B cell (primary cell): ENCODE data around the gene FIBCD1. TPM values are rescaled to one million over a fixed set of nuclear protein-coding genes. Genes with fewer than 3 reads are reported as not detected.

ENCODE experiments used
- ATAC-seq: fragments of 200-7000 bp; cut with Tn5 transposase; one replicate; pipeline ENCODE4 v1.10.0; 2021; ENCODE audit warnings: low read depth, mild to moderate bottlenecking, moderate number of reproducible peaks, moderate library complexity
- CTCF ChIA-PET: fragments of 350-600 bp; sonication (Branson Sonifier 250); formaldehyde crosslinking; loops from one replicate; lab custom pipeline; 2021; ENCODE audit warnings: antibody characterized with exemption, inconsistent platforms; lab: Charles Lee
- POLR2A ChIA-PET: fragments of 350-600 bp; sonication (Branson Sonifier 250); formaldehyde crosslinking; loops from one replicate; lab custom pipeline; 2021; ENCODE audit warnings: antibody characterized with exemption; lab: Charles Lee
- DNase-seq: peaks from one replicate; pipeline ENCODE4 v3.0.0; 2013
- H2AFZ ChIP-seq: 2 replicates; pipeline ENCODE4 v1.6.1; 2012; ENCODE audit warnings: mild to moderate bottlenecking, low read depth, low read length; ENCODE audit not compliant: insufficient read depth, poor library complexity, severe bottlenecking
- H3K27ac ChIP-seq, 2 donors: 1 replicate in 1 of 2; 2 replicates in 1 of 2; pipeline ENCODE4 v1.5.1; 2012 to 2013; ENCODE audit warnings: low read length in 2 of 2, mild to moderate bottlenecking in 2 of 2, moderate library complexity in 1 of 2
- H3K27me3 ChIP-seq, 4 experiments: fragments of 200-600 bp in 1 of 4; sonication (generic) in 1 of 4; replicated peaks in 1 of 4; 1 replicate in 2 of 4; 2 replicates in 2 of 4; pipeline versions ENCODE4 v1.6.1 to v1.7.0; 2013 to 2016; ENCODE audit warnings: low read length in 3 of 4, mild to moderate bottlenecking in 2 of 4, mixed read lengths in 1 of 4, moderate library complexity in 1 of 4; ENCODE audit not compliant: insufficient read depth in 4 of 4, control insufficient read depth in 3 of 4; ENCODE audit errors: control extremely low read depth in 1 of 4
- H3K36me3 ChIP-seq, 2 experiments: replicated peaks in 1 of 2; 1 replicate in 1 of 2; 2 replicates in 1 of 2; pipeline versions ENCODE4 v1.6.1 to v1.7.1; 2013; ENCODE audit warnings: low read length in 1 of 2; ENCODE audit not compliant: insufficient read depth in 2 of 2, control insufficient read depth in 1 of 2; ENCODE audit errors: control extremely low read depth in 1 of 2, extremely low read depth in 1 of 2
- H3K4me1 ChIP-seq, 2 donors: fragments of 200-600 bp in 1 of 2; sonication (generic) in 1 of 2; 1 replicate in 1 of 2; 2 replicates in 1 of 2; pipeline versions ENCODE4 v1.5.1 to v1.6.1; 2013 to 2017; ENCODE audit warnings: low read length in 2 of 2; ENCODE audit not compliant: control insufficient read depth in 2 of 2, insufficient read depth in 2 of 2
- H3K4me2 ChIP-seq: replicated peaks from 2 replicates; pipeline ENCODE3; 2012; ENCODE audit warnings: mild to moderate bottlenecking, low read depth, low read length; ENCODE audit not compliant: poor library complexity, severe bottlenecking
- H3K4me3 ChIP-seq, 5 experiments: fragments of 200-600 bp in 1 of 5; sonication (generic) in 1 of 5; 1 replicate in 3 of 5; 2 replicates in 2 of 5; pipeline versions ENCODE4 v1.5.1 to v1.7.0; 2011 to 2016; ENCODE audit warnings: low read length in 4 of 5, mild to moderate bottlenecking in 4 of 5, low read depth in 2 of 5, control low read depth in 1 of 5, moderate library complexity in 1 of 5; ENCODE audit not compliant: insufficient read depth in 1 of 5; ENCODE audit errors: control extremely low read depth in 1 of 5, extremely low read depth in 1 of 5
- H3K79me2 ChIP-seq: fragments of 200-600 bp; sonication (generic); one replicate; pipeline ENCODE4 v1.6.0; 2016; ENCODE audit warnings: low read length; ENCODE audit not compliant: control insufficient read depth, insufficient read depth
- H3K9ac ChIP-seq: fragments of 200-600 bp; sonication (generic); 2 replicates; pipeline ENCODE4 v1.6.1; 2017; ENCODE audit warnings: mild to moderate bottlenecking, low read length, moderate library complexity
- H3K9me3 ChIP-seq, 3 donors: one replicate each; pipeline versions ENCODE4 v1.6.1 to v1.7.1; 2013; ENCODE audit warnings: low read length in 2 of 3; ENCODE audit not compliant: control insufficient read depth in 2 of 3, insufficient read depth in 1 of 3; ENCODE audit errors: control extremely low read depth in 1 of 3
- H4K20me1 ChIP-seq: 2 replicates; pipeline ENCODE4 v1.6.0; 2012; ENCODE audit warnings: mild to moderate bottlenecking, low read length; ENCODE audit not compliant: insufficient read depth, control insufficient read depth, poor library complexity, severe bottlenecking
- H3K27ac Mint-ChIP-seq: one replicate; pipeline ENCODE4 v1.8.0; 2021; ENCODE audit warnings: mixed read lengths
- H3K27me3 Mint-ChIP-seq: one replicate; pipeline ENCODE4 v1.8.0; 2021; ENCODE audit warnings: mixed read lengths
- H3K4me1 Mint-ChIP-seq: one replicate; pipeline ENCODE4 v1.8.0; 2021; ENCODE audit warnings: mixed read lengths
- H3K4me3 Mint-ChIP-seq: one replicate; pipeline ENCODE4 v1.8.0; 2021; ENCODE audit warnings: mixed read lengths
- H3K9me3 Mint-ChIP-seq: one replicate; pipeline ENCODE4 v1.8.0; 2022; ENCODE audit warnings: mixed read lengths; ENCODE audit not compliant: insufficient read depth
- CTCF ChIP-seq: fragments of 200-600 bp; IDR thresholded peaks from one replicate; pipeline ENCODE4 v1.8.0; 2022; ENCODE audit warnings: antibody characterized with exemption, mild to moderate bottlenecking
- EZH2 ChIP-seq: IDR thresholded peaks from 2 replicates; pipeline ENCODE4 v1.6.1; 2012; ENCODE audit warnings: borderline replicate concordance, low read depth, mild to moderate bottlenecking, moderate library complexity, low read length; ENCODE audit not compliant: insufficient read depth, poor library complexity, severe bottlenecking
- WGBS: methylation state at CpG from one replicate; pipeline ENCODE4 v1.1.5; 2013; ENCODE audit warnings: missing lambda C conversion rate; ENCODE audit not compliant: insufficient coverage; 5-methylcytosine and 5-hydroxymethylcytosine counted together
- intact Hi-C: fragments of 100-400 bp; cut with micrococcal nuclease; formaldehyde crosslinking; loops from one replicate; pipeline ENCODE4 v1.10.0; 2022
- polyA plus RNA-seq: library from polyadenylated mRNA; depleted of rRNA; stranded (reverse); fragments of >200 nt; gene quantifications from 2 replicates; pipeline ENCODE4 v1.2.3, GENCODE V29; 2012
- total RNA-seq, 2 donors: library from RNA; stranded (reverse); fragments of 120-200 nt in 1 of 2; gene quantifications; 1 replicate in 1 of 2; 2 replicates in 1 of 2; pipeline versions ENCODE4 v1.2.3 to v1.2.4, GENCODE V29; 2013 to 2022

FIBCD1 gene
- total and polyA plus RNA-seq, 2 donors (not counting 1 experiment from before 2014, with no cell fraction given), result not detected

GRCh38 chr9:130874783-130875182 is 64.3 kb downstream of the FIBCD1 start:
- ATAC-seq (no peak), DNase-seq (no peak)
- Histone ChIP-seq H3K27me3 (no peaks in the 10 kb centered on the region), H3K79me2 (no peaks in the 10 kb centered on the region), H2AFZ (no peak overlapping the region), H3K4me3 (no peak overlapping the region), H3K9ac (no peak overlapping the region), H3K4me2 (no peak overlapping the region), H3K4me1 (peaks cover 7 to 15% of the 10 kb centered on the region in 2 donors), H4K20me1 (peaks cover 14% of the 10 kb centered on the region), H3K9me3 (no peaks in the 10 kb centered on the region), H3K36me3 (peaks cover 0 to 51% of the 10 kb centered on the region in 2 experiments), H3K27ac (no peak overlapping the region)
- Mint-ChIP-seq H3K9me3 (no peaks in the 10 kb centered on the region), H3K27ac (no peak overlapping the region), H3K4me3 (no peak overlapping the region), H3K27me3 (no peaks in the 10 kb centered on the region), H3K4me1 (peaks cover 18% of the 10 kb centered on the region)
- TF ChIP-seq EZH2 (no peak), CTCF (no peak)
- ChIA-PET POLR2A (interaction anchor here (0.7 kb wide), 1 partner anchor 162 kb away, joined by 3 read pairs; no protein-coding TSS in a partner anchor), CTCF (interaction anchor here (0.7 kb wide), 2 partner anchors 44 to 172 kb away, joined by 3 to 4 read pairs; no protein-coding TSS in a partner anchor)
- intact Hi-C loops, result no loop called here
- 100% methylated on average over 4 of the region's 5 CpGs for WGBS

GRCh38 chr9:130873966-130874365 is 65.1 kb downstream of the FIBCD1 start:
- 90% methylated on average over 2 of the region's 8 CpGs for WGBS
- ChIA-PET POLR2A (no interaction called here), CTCF (no interaction called here)
- no peak for TF ChIP-seq EZH2
- no peak for TF ChIP-seq CTCF
- intact Hi-C loops, result no loop called here
- no peaks in the 10 kb centered on the region for H3K27me3 Mint-ChIP-seq
- Histone ChIP-seq H3K4me1 (peaks cover 7 to 15% of the 10 kb centered on the region in 2 donors), H3K27me3 (no peaks in the 10 kb centered on the region), H4K20me1 (peaks cover 14% of the 10 kb centered on the region), H3K4me2 (no peak overlapping the region), H3K36me3 (peaks cover 0 to 46% of the 10 kb centered on the region in 2 experiments), H3K9ac (no peak overlapping the region), H3K27ac (no peak overlapping the region), H3K4me3 (no peak overlapping the region), H2AFZ (no peak overlapping the region), H3K79me2 (no peaks in the 10 kb centered on the region), H3K9me3 (no peaks in the 10 kb centered on the region)
- H3K27ac Mint-ChIP-seq, result no peak overlapping the region
- H3K4me1 Mint-ChIP-seq, result peaks cover 18% of the 10 kb centered on the region
- DNase-seq, result no peak
- H3K9me3 Mint-ChIP-seq, result no peaks in the 10 kb centered on the region
- H3K4me3 Mint-ChIP-seq, result no peak overlapping the region
- no peak for ATAC-seq
